Hepatocyte (in vitro differentiated cells): Measurements from ENCODE around the gene TNFSF13B. TPM values are rescaled to one million over a fixed set of nuclear protein-coding genes. Genes with fewer than 3 reads are reported as not detected.

Experiments
- DNase-seq: peaks from one replicate; pipeline ENCODE4 v3.0.0-alpha.2; 2016; ENCODE audit warnings: low spot score
- H2AFZ ChIP-seq: fragments of 200-600 bp; sonication (generic); 2 replicates; pipeline ENCODE4 v1.6.0; 2016; ENCODE audit warnings: antibody characterized with exemption, mild to moderate bottlenecking
- H3K27ac ChIP-seq: fragments of 200-600 bp; sonication (generic); 2 replicates; pipeline ENCODE4 v1.5.1; 2016; ENCODE audit warnings: mild to moderate bottlenecking
- H3K27me3 ChIP-seq: fragments of 200-600 bp; sonication (generic); 2 replicates; pipeline ENCODE4 v1.6.1; 2016
- H3K36me3 ChIP-seq: fragments of 200-600 bp; sonication (generic); replicated peaks from 2 replicates; pipeline ENCODE4 v1.5.1; 2016; ENCODE audit warnings: low read depth; ENCODE audit not compliant: insufficient read depth
- H3K4me1 ChIP-seq: fragments of 200-600 bp; sonication (generic); 2 replicates; pipeline ENCODE4 v1.5.1; 2016; ENCODE audit warnings: mild to moderate bottlenecking, moderate library complexity; ENCODE audit not compliant: insufficient read depth
- H3K4me2 ChIP-seq: fragments of 200-600 bp; sonication (generic); 2 replicates; pipeline ENCODE4 v1.6.0; 2016
- H3K4me3 ChIP-seq: fragments of 200-600 bp; sonication (generic); 2 replicates; pipeline ENCODE4 v1.5.1; 2016; ENCODE audit warnings: mild to moderate bottlenecking
- H3K79me2 ChIP-seq: fragments of 200-600 bp; sonication (generic); 2 replicates; pipeline ENCODE4 v1.6.0; 2017; ENCODE audit warnings: mild to moderate bottlenecking
- H3K9me2 ChIP-seq: fragments of 200-600 bp; sonication (generic); replicated peaks from 2 replicates; pipeline ENCODE4 v1.6.0; 2017; ENCODE audit warnings: mild to moderate bottlenecking; ENCODE audit not compliant: insufficient read depth
- H3K9me3 ChIP-seq: fragments of 200-600 bp; sonication (generic); 2 replicates; pipeline ENCODE4 v1.5.1; 2016; ENCODE audit warnings: low read depth, mild to moderate bottlenecking
- H4K20me1 ChIP-seq: fragments of 200-600 bp; sonication (generic); 2 replicates; pipeline ENCODE4 v1.6.0; 2016; ENCODE audit warnings: mild to moderate bottlenecking; ENCODE audit not compliant: insufficient read depth, poor library complexity, severe bottlenecking
- EZH2 ChIP-seq: fragments of 200-600 bp; sonication (generic); IDR thresholded peaks from 2 replicates; pipeline ENCODE4 v1.6.1; 2016; ENCODE audit warnings: antibody characterized with exemption, mild to moderate bottlenecking, borderline replicate concordance
- EZH2phosphoT487 ChIP-seq: fragments of 200-600 bp; sonication (generic); IDR thresholded peaks from one replicate; pipeline ENCODE4 v1.6.1; 2018; ENCODE audit warnings: antibody characterized with exemption, mild to moderate bottlenecking, low read depth, moderate library complexity; ENCODE audit not compliant: unreplicated experiment, severe bottlenecking
- WGBS: methylation state at CpG from one replicate; pipeline ENCODE4 v1.1.6; 2016; ENCODE audit warnings: low lambda C conversion rate; ENCODE audit errors: missing lambda C conversion rate; 5-methylcytosine and 5-hydroxymethylcytosine counted together
- polyA plus RNA-seq: library from polyadenylated mRNA; unstranded; fragments of >200 nt; fragmentation: Nextera tagmentation; extraction: Ambion mirVana; gene quantifications from 2 replicates; pipeline ENCODE4 v1.2.1, GENCODE V29; 2016
- small RNA-seq: library from RNA; depleted of rRNA; stranded (forward); fragments of <200 nt; gene quantifications from one replicate; pipeline ENCODE3, GENCODE V24; 2014
- total RNA-seq: library from RNA; depleted of rRNA; stranded (reverse); fragments of >200 nt; gene quantifications from 2 replicates; pipeline ENCODE4 v1.2.3, GENCODE V29; 2014
- TF ChIP-seq, protein P1 (sequence below): fragments of 200-600 bp; sonication (generic); IDR thresholded peaks from 2 replicates; pipeline ENCODE4 v1.5.1; 2016; ENCODE audit warnings: antibody characterized with exemption, mild to moderate bottlenecking; ENCODE audit not compliant: poor library complexity

TNFSF13B gene
- total and polyA plus RNA-seq, 2 experiments from 2014 or later = 0.97 to 1.6 TPM

DNA sequence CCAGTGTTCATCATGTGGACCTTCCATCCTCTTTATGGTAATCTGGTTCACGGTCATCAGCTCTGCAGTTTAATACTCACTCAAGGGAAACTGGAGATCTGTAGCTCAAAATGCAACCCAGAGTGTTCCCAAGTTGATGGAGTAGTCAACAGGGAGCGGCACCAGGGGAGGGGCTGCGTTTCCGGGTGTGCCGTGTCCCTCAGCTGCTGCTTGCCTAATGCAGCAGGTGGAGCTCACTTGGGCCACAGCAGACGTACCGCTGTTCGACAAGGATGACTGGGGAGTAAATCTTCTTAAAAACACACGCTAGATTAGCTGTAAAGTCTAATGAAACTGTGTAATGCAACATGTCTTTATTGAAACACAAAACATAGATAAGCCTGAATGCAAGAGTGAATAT lies 81.1 kb downstream of the TNFSF13B start:
- no peaks in the 10 kb centered on the region for H3K27me3 ChIP-seq
- TF ChIP-seq, protein P1, sequence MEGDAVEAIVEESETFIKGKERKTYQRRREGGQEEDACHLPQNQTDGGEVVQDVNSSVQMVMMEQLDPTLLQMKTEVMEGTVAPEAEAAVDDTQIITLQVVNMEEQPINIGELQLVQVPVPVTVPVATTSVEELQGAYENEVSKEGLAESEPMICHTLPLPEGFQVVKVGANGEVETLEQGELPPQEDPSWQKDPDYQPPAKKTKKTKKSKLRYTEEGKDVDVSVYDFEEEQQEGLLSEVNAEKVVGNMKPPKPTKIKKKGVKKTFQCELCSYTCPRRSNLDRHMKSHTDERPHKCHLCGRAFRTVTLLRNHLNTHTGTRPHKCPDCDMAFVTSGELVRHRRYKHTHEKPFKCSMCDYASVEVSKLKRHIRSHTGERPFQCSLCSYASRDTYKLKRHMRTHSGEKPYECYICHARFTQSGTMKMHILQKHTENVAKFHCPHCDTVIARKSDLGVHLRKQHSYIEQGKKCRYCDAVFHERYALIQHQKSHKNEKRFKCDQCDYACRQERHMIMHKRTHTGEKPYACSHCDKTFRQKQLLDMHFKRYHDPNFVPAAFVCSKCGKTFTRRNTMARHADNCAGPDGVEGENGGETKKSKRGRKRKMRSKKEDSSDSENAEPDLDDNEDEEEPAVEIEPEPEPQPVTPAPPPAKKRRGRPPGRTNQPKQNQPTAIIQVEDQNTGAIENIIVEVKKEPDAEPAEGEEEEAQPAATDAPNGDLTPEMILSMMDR = no peak
- TF ChIP-seq EZH2phosphoT487 = no peak
- no peaks in the 10 kb centered on the region for H3K9me2 ChIP-seq
- 87% methylated on average over 9 of the region's 9 CpGs for WGBS
- H2AFZ ChIP-seq = no peak overlapping the region
- H3K27ac ChIP-seq = no peak overlapping the region
- no peaks in the 10 kb centered on the region for H3K9me3 ChIP-seq
- DNase-seq = no peak
- no peaks in the 10 kb centered on the region for H3K4me1 ChIP-seq
- H3K4me2 ChIP-seq = no peak overlapping the region
- H3K36me3 ChIP-seq = no peaks in the 10 kb centered on the region
- H4K20me1 ChIP-seq = no peaks in the 10 kb centered on the region
- no peak overlapping the region for H3K4me3 ChIP-seq
- H3K79me2 ChIP-seq = no peaks in the 10 kb centered on the region

DNA sequence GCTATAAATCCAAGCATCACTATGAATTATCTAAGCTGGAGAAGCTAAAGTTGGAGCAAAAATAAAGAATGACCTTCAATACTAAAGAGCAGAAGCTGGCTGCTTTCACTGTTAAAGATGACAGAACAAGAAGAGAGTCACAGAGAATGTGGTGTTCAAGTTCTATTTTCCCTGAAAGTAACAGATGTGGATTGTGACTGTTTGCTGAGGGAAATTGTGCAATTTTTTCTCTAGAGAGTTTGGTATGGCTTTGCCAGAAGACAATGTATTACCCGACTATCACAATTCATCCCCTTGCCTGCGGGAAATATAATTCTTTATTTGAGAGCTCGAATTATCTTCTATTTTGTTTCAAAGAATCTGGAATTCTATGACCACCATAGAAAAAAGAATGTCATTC lies 83.1 kb downstream of the TNFSF13B start:
- DNase-seq = no peak
- H2AFZ ChIP-seq = no peak overlapping the region
- no peak overlapping the region for H3K4me3 ChIP-seq
- no peaks in the 10 kb centered on the region for H3K79me2 ChIP-seq
- H3K27me3 ChIP-seq = no peaks in the 10 kb centered on the region
- 85% methylated on average over 3 of the region's 3 CpGs for WGBS
- H3K27ac ChIP-seq = no peak overlapping the region
- no peaks in the 10 kb centered on the region for H3K9me2 ChIP-seq
- TF ChIP-seq, protein P1 = no peak
- no peak for TF ChIP-seq EZH2phosphoT487
- no peak for TF ChIP-seq EZH2
- H3K4me2 ChIP-seq = no peak overlapping the region
- H3K9me3 ChIP-seq = no peaks in the 10 kb centered on the region
- H4K20me1 ChIP-seq = no peaks in the 10 kb centered on the region
- no peaks in the 10 kb centered on the region for H3K36me3 ChIP-seq
- no peaks in the 10 kb centered on the region for H3K4me1 ChIP-seq

DNA sequence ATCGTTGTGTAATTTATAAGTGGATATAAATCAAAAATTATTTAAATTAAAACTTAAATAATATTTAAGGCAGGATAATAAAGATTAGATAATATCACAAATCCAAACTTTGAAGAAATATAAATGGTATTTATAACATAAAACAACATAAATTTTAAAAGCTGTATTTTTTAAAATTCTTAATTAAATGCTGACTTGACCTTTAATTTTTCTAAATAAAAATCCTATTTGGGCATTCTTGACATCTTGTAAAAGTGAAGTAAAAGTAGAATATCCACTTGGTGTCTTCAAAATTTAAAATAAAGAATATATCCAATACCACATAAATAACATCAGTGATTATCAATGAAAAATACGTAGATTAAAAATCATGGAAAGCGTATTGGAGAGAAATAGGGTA lies 87.7 kb downstream of the TNFSF13B start:
- H3K4me3 ChIP-seq = no peak overlapping the region
- no peak overlapping the region for H3K27ac ChIP-seq
- no peaks in the 10 kb centered on the region for H3K9me3 ChIP-seq
- H3K27me3 ChIP-seq = no peaks in the 10 kb centered on the region
- H3K4me2 ChIP-seq = no peak overlapping the region
- no peaks in the 10 kb centered on the region for H3K9me2 ChIP-seq
- H2AFZ ChIP-seq = no peak overlapping the region
- no peaks in the 10 kb centered on the region for H3K36me3 ChIP-seq
- no peaks in the 10 kb centered on the region for H3K4me1 ChIP-seq
- no peaks in the 10 kb centered on the region for H3K79me2 ChIP-seq
- no peak for DNase-seq
- WGBS = 97% methylated on average over 3 of the region's 3 CpGs
- H4K20me1 ChIP-seq = no peaks in the 10 kb centered on the region
- no peak for TF ChIP-seq EZH2phosphoT487
- TF ChIP-seq, protein P1 = no peak
- TF ChIP-seq EZH2 = no peak

Small RNAs within 50 kb of the gene (small RNA-seq; reads per million reads assigned to genes)
- not detected for gene RNA5SP39

Other genes with a start within 250 kb of the TNFSF13B start
- gene LIG4, start 54.2 kb upstream of the TNFSF13B start, total RNA-seq = 18.8 and 19.2 TPM in 2 replicates
- 5.3 and 6.1 TPM in 2 replicates for gene LIG4, start 54.2 kb upstream of the TNFSF13B start, polyA plus RNA-seq
- 14.3 and 17.8 TPM in 2 replicates for gene ABHD13, start 51.3 kb upstream of the TNFSF13B start, total RNA-seq
- 8.1 and 10.0 TPM in 2 replicates for gene ABHD13, start 51.3 kb upstream of the TNFSF13B start, polyA plus RNA-seq